GM12878 (cell line): ENCODE data around the gene CDH4. TPM values are rescaled to one million over a fixed set of nuclear protein-coding genes. Genes with fewer than 3 reads are reported as not detected.

Source experiments
- ATAC-seq: fragments of 200-7000 bp; cut with Tn5 transposase; 3 replicates; pipeline ENCODE4 v1.9.1; 2020; ENCODE audit warnings: mild to moderate bottlenecking, moderate library complexity
- BruUV-seq: library from RNA; stranded (reverse); fragments of 400-500 nt; replicated peaks from 2 replicates; lab custom pipeline; 2021; lab: Mats Ljungman, UMichigan
- CTCF ChIA-PET: fragments of 300-600 bp; sonication (Branson Sonifier 250); formaldehyde crosslinking; extraction: SDS; loops from one replicate; lab custom pipeline; 2021; ENCODE audit warnings: inconsistent platforms; lab: Yijun Ruan, JAX
- POLR2A ChIA-PET: fragments of 350-600 bp; formaldehyde crosslinking; extraction: SDS; loops from one replicate; lab custom pipeline; 2021; ENCODE audit warnings: inconsistent platforms; lab: Charles Lee
- RAD21 ChIA-PET: fragments of 300-600 bp; sonication (Branson Sonifier 250); formaldehyde crosslinking; loops from one replicate; lab custom pipeline; 2023; ENCODE audit warnings: antibody characterized with exemption; ENCODE audit not compliant: unreplicated experiment; lab: Charles Lee
- SMC1A ChIA-PET: fragments of 300-600 bp; sonication (Branson Sonifier 250); formaldehyde crosslinking; loops from one replicate; lab custom pipeline; 2023; ENCODE audit not compliant: unreplicated experiment, uncharacterized antibody; lab: Charles Lee
- DNase-seq: peaks from one replicate; pipeline ENCODE4 v3.0.0-alpha.2; 2011; ENCODE audit warnings: low read depth, low spot score
- FAIRE-seq: peaks from 3 replicates; lab custom pipeline; 2011; peaks lifted over from hg19 to GRCh38; lab: Jason Lieb, UNC
- H2AFZ ChIP-seq: 2 replicates; pipeline ENCODE4 v1.6.0; 2011; ENCODE audit warnings: low read depth, low read length, control low read depth; ENCODE audit not compliant: control insufficient read depth
- H3K27ac ChIP-seq: 2 replicates; pipeline ENCODE4 v1.5.1; 2011; ENCODE audit warnings: control low read depth; ENCODE audit not compliant: control insufficient read depth, insufficient read depth
- H3K27me3 ChIP-seq, 2 experiments: replicated peaks in 1 of 2; 2 replicates each; pipeline versions ENCODE4 v1.6.0 to v1.6.1; 2011; ENCODE audit warnings: low read length in 1 of 2; ENCODE audit not compliant: control insufficient read depth in 2 of 2, insufficient read depth in 2 of 2
- H3K36me3 ChIP-seq, 2 experiments: 2 replicates each; pipeline ENCODE4 v1.5.1; 2011; ENCODE audit warnings: low read length in 1 of 2; ENCODE audit not compliant: control insufficient read depth in 2 of 2, insufficient read depth in 2 of 2
- H3K4me1 ChIP-seq: 2 replicates; pipeline ENCODE4 v1.6.1; 2011; ENCODE audit warnings: mild to moderate bottlenecking, low read length, moderate library complexity, mixed read lengths; ENCODE audit not compliant: control insufficient read depth, insufficient read depth
- H3K4me2 ChIP-seq: 2 replicates; pipeline ENCODE4 v1.6.0; 2011; ENCODE audit warnings: control low read depth; ENCODE audit not compliant: control insufficient read depth, insufficient read depth
- H3K4me3 ChIP-seq: fragments of 200-600 bp; sonication (generic); 2 replicates; pipeline ENCODE4 v1.5.1; 2016
- H3K79me2 ChIP-seq: 2 replicates; pipeline ENCODE4 v1.6.0; 2011; ENCODE audit warnings: low read length; ENCODE audit not compliant: control insufficient read depth, insufficient read depth
- H3K9ac ChIP-seq: 2 replicates; pipeline ENCODE4 v1.8.0; 2011; ENCODE audit warnings: low read length, control low read depth, mixed read lengths; ENCODE audit not compliant: control insufficient read depth, insufficient read depth
- H3K9me3 ChIP-seq: replicated peaks from 3 replicates; pipeline ENCODE4 v1.5.1; 2011; ENCODE audit warnings: mild to moderate bottlenecking, low read length; ENCODE audit not compliant: control insufficient read depth, insufficient read depth
- H4K20me1 ChIP-seq: 2 replicates; pipeline ENCODE4 v1.6.0; 2011; ENCODE audit not compliant: control insufficient read depth, insufficient read depth
- BCL11A ChIP-seq: IDR thresholded peaks from 2 replicates; pipeline ENCODE4 v1.6.1; 2011; ENCODE audit warnings: low read depth, low read length
- CBX5 ChIP-seq: sonication (generic); IDR thresholded peaks from 2 replicates; pipeline ENCODE4 v1.6.1; 2016; ENCODE audit warnings: low read depth, moderate library complexity, mild to moderate bottlenecking, inconsistent platforms
- CEBPB ChIP-seq, 2 experiments: fragments of 150-350 bp in 1 of 2; IDR thresholded peaks; 2 replicates each; pipeline ENCODE4 v1.6.1; 2012 to 2014; ENCODE audit warnings: low read depth in 2 of 2, low read length in 2 of 2, borderline replicate concordance in 1 of 2, inconsistent platforms in 1 of 2
- CREM ChIP-seq: IDR thresholded peaks from 2 replicates; pipeline ENCODE4 v1.6.1; 2014; ENCODE audit warnings: antibody characterized with exemption, low read depth
- E2F4 ChIP-seq: IDR thresholded peaks from 2 replicates; pipeline ENCODE4 v1.6.1; 2012; ENCODE audit warnings: low read depth, low read length, improper control_type of control experiment
- ELK1 ChIP-seq: IDR thresholded peaks from 2 replicates; pipeline ENCODE4 v1.6.1; 2012; ENCODE audit warnings: low read depth, low read length, improper control_type of control experiment
- GATAD2B ChIP-seq: fragments of 450-650 bp; conservative IDR thresholded peaks from 2 replicates; pipeline ENCODE4 v1.6.1; 2017; ENCODE audit warnings: low read depth, mild to moderate bottlenecking, moderate library complexity
- HDAC2 ChIP-seq: fragments of 200-600 bp; sonication (generic); IDR thresholded peaks from 2 replicates; pipeline ENCODE4 v1.6.1; 2017
- JUND ChIP-seq: IDR thresholded peaks from 2 replicates; pipeline ENCODE4 v1.6.1; 2012; ENCODE audit warnings: low read depth, mild to moderate bottlenecking, low read length, improper control_type of control experiment, moderate library complexity
- NR2C2 ChIP-seq: IDR thresholded peaks from 2 replicates; pipeline ENCODE4 v1.6.1; 2011; ENCODE audit warnings: borderline replicate concordance, low read depth; ENCODE audit not compliant: control insufficient read depth, insufficient read length
- POLR2A ChIP-seq: IDR thresholded peaks from 2 replicates; pipeline ENCODE4 v1.6.1; 2011; ENCODE audit warnings: low read depth, mild to moderate bottlenecking, low read length
- POLR2AphosphoS2 ChIP-seq: IDR thresholded peaks from 2 replicates; pipeline ENCODE4 v1.6.1; 2011; ENCODE audit warnings: low read depth, mild to moderate bottlenecking, low read length, improper control_type of control experiment, moderate library complexity
- ZBTB40 ChIP-seq: fragments of 450-650 bp; IDR thresholded peaks from 2 replicates; pipeline ENCODE4 v1.6.1; 2016; ENCODE audit warnings: mild to moderate bottlenecking, moderate library complexity, borderline replicate concordance
- WGBS: methylation state at CpG from one replicate; pipeline ENCODE4 v1.1.6; 2016; ENCODE audit warnings: low lambda C conversion rate; ENCODE audit not compliant: insufficient replicate concordance, insufficient coverage; ENCODE audit errors: missing lambda C conversion rate; 5-methylcytosine and 5-hydroxymethylcytosine counted together
- in situ Hi-C: fragments of 300-500 bp; cut with MboI; formaldehyde crosslinking; loops from 9 replicates; pipeline ENCODE4 v1.14.3; 2018; ENCODE audit warnings: mixed read lengths
- intact Hi-C: fragments of 100-400 bp; cut with micrococcal nuclease; formaldehyde crosslinking; loops from one replicate; pipeline ENCODE4 v1.14.2; 2022; ENCODE audit not compliant: unreplicated experiment
- polyA plus RNA-seq, 11 experiments: library from polyadenylated mRNA; depleted of rRNA in 4 of 11; unstranded in 6 of 11; stranded (reverse) in 5 of 11; fragments of >200 nt; fragmentation: Nextera tagmentation in 4 of 11; fragmentation: Illumina TruSeq in 1 of 11; extraction: Ambion mirVana in 4 of 11; extraction: Trizol in 1 of 11; gene quantifications; 1 replicate in 1 of 11; 2 replicates in 10 of 11; pipeline versions ENCODE4 v1.2.1 to v1.2.3, GENCODE V29; 2011 to 2016; ENCODE audit warnings: inconsistent platforms in 2 of 11, missing spikeins in 2 of 11, low read depth in 1 of 11
- total RNA-seq, 4 experiments: library from RNA; depleted of rRNA in 3 of 4; stranded (reverse); fragments of >200 nt in 3 of 4; fragmentation: Illumina TruSeq in 1 of 4; extraction: Trizol in 1 of 4; gene quantifications; 2 replicates each; pipeline versions ENCODE4 v1.2.1 to v1.2.3, GENCODE V29; 2013 to 2021

The CDH4 gene
- total and polyA plus RNA-seq, 10 of the 15 experiments (the other 5 are each of a cell fraction or from before 2014, with no cell fraction given), result not detected

- H4K20me1 ChIP-seq, result no peaks in the 10 kb centered on the region
- ATAC-seq (no peak), DNase-seq (no peak), FAIRE-seq (no peak)
- SMC1A ChIA-PET, result no interaction called here
- WGBS, result 27% methylated on average over 12 of the region's 13 CpGs
- RAD21 ChIA-PET, result interaction anchor here (0.7 kb wide), 1 partner anchor 1300 kb away, joined by 3 read pairs; no protein-coding TSS in a partner anchor
- H3K4me2 ChIP-seq, result no peak overlapping the region
- in situ Hi-C loops (no loop called here), intact Hi-C loops (no loop called here)
- H3K27me3 ChIP-seq, result no peaks in the 10 kb centered on the region
- POLR2A ChIA-PET, result no interaction called here
- H3K79me2 ChIP-seq, result no peaks in the 10 kb centered on the region
- no TSS peak for BruUV-seq
- H2AFZ ChIP-seq, result no peak overlapping the region
- H3K9me3 ChIP-seq, result no peaks in the 10 kb centered on the region
- H3K27ac ChIP-seq, result no peak overlapping the region
- no peak for TF ChIP-seq GATAD2B
- TF ChIP-seq NR2C2, result no peak
- TF ChIP-seq POLR2AphosphoS2, result no peak
- no peak for TF ChIP-seq POLR2A
- TF ChIP-seq JUND, result no peak
- TF ChIP-seq CBX5, result no peak
- no peak for TF ChIP-seq E2F4
- TF ChIP-seq CEBPB (IDR thresholded peaks at IDR 0.05; ENCODE audit: borderline replicate concordance in 1 of 2, low read depth in 2 of 2, low read length in 2 of 2), result no peak
- TF ChIP-seq HDAC2, result no peak
- TF ChIP-seq BCL11A, result no peak
- TF ChIP-seq CREM, result no peak
- no peak for TF ChIP-seq ZBTB40
- TF ChIP-seq ELK1, result no peak
- CTCF ChIA-PET, result no interaction called here
- H3K9ac ChIP-seq, result no peak overlapping the region
- no peak overlapping the region for H3K4me3 ChIP-seq
- H3K4me1 ChIP-seq, result no peaks in the 10 kb centered on the region
- H3K36me3 ChIP-seq, result no peaks in the 10 kb centered on the region
Observed at GRCh38 chr20:61660559-61660958, 408.5 kb downstream of the CDH4 start.
